SK-N-SH (cell line): Measurements from ENCODE around the gene DVL2. TPM values are rescaled to one million over a fixed set of nuclear protein-coding genes. Genes with fewer than 3 reads are reported as not detected.

Experiments
- CTCF ChIA-PET: fragments of 300-600, 350-600 bp; formaldehyde crosslinking; extraction: SDS; loops from one replicate; lab custom pipeline; 2021; lab: Yijun Ruan, JAX
- POLR2A ChIA-PET: fragments of 350-600 bp; sonication (Branson Sonifier 250); formaldehyde crosslinking; extraction: SDS; loops from one replicate; lab custom pipeline; 2020; ENCODE audit warnings: antibody characterized with exemption, inconsistent platforms; lab: Yijun Ruan, JAX
- DNase-seq: peaks from one replicate; pipeline ENCODE4 v3.0.0; 2012
- H2AFZ ChIP-seq: fragments of 200-600 bp; sonication (generic); 2 replicates; pipeline ENCODE4 v1.8.1; 2016; ENCODE audit warnings: antibody characterized with exemption, mild to moderate bottlenecking, low read depth
- H3F3A ChIP-seq: fragments of 200-600 bp; sonication (generic); replicated peaks from 2 replicates; pipeline ENCODE3; 2016; ENCODE audit warnings: antibody characterized with exemption, mild to moderate bottlenecking; ENCODE audit not compliant: insufficient read depth
- H3K27ac ChIP-seq, 2 experiments: fragments of 200-500 bp in 1 of 2; fragments of 200-600 bp in 1 of 2; sonication (Bioruptor generic) in 1 of 2; sonication (generic), shearing (Covaris generic) in 1 of 2; 2 replicates each; pipeline versions ENCODE4 v1.5.1 to v1.6.1; 2014 to 2016; ENCODE audit warnings: low read depth in 2 of 2, inconsistent platforms in 1 of 2, low read length in 1 of 2, mild to moderate bottlenecking in 1 of 2, mixed read lengths in 1 of 2
- H3K27me3 ChIP-seq: fragments of 200-600 bp; sonication (generic), shearing (Covaris generic); 2 replicates; pipeline ENCODE4 v1.6.1; 2016; ENCODE audit warnings: mixed run types; ENCODE audit not compliant: insufficient read depth
- H3K36me3 ChIP-seq, 2 experiments: fragments of 200-500 bp in 1 of 2; fragments of 200-600 bp in 1 of 2; sonication (Bioruptor generic) in 1 of 2; sonication (generic) in 1 of 2; replicated peaks in 1 of 2; 2 replicates each; pipeline versions ENCODE3 to v1.5.1; 2014 to 2016; ENCODE audit warnings: low read length in 1 of 2, mild to moderate bottlenecking in 1 of 2; ENCODE audit not compliant: insufficient read depth in 2 of 2, control insufficient read depth in 1 of 2
- H3K4me1 ChIP-seq, 2 experiments: fragments of 200-500 bp in 1 of 2; fragments of 200-600 bp in 1 of 2; sonication (Bioruptor generic) in 1 of 2; sonication (generic), shearing (Covaris generic) in 1 of 2; 2 replicates each; pipeline versions ENCODE4 v1.5.1 to v1.6.1; 2014 to 2016; ENCODE audit warnings: low read depth in 1 of 2, low read length in 1 of 2, mixed run types in 1 of 2; ENCODE audit not compliant: insufficient read depth in 2 of 2, control insufficient read depth in 1 of 2
- H3K4me2 ChIP-seq: fragments of 200-600 bp; sonication (generic), shearing (Covaris generic); 2 replicates; pipeline ENCODE4 v1.6.1; 2017; ENCODE audit warnings: mixed run types
- H3K4me3 ChIP-seq, 2 experiments: fragments of 200-500 bp in 1 of 2; fragments of 200-600 bp in 1 of 2; sonication (Bioruptor generic) in 1 of 2; sonication (generic), shearing (Covaris generic) in 1 of 2; 2 replicates each; pipeline versions ENCODE4 v1.5.1 to v1.8.1; 2014 to 2016; ENCODE audit warnings: low read depth in 2 of 2, inconsistent platforms in 1 of 2, low read length in 1 of 2, mild to moderate bottlenecking in 1 of 2, mixed read lengths in 1 of 2, moderate library complexity in 1 of 2
- H3K79me2 ChIP-seq: fragments of 200-600 bp; sonication (generic); 2 replicates; pipeline ENCODE4 v1.8.1; 2017; ENCODE audit warnings: mild to moderate bottlenecking; ENCODE audit not compliant: insufficient read depth
- H3K9ac ChIP-seq: fragments of 200-600 bp; sonication (generic); 2 replicates; pipeline ENCODE4 v1.6.1; 2017; ENCODE audit warnings: mixed run types
- H3K9me2 ChIP-seq: fragments of 200-600 bp; sonication (generic); 2 replicates; pipeline ENCODE4 v1.6.1; 2017; ENCODE audit warnings: mixed run types
- H3K9me3 ChIP-seq: fragments of 200-600 bp; sonication (generic); 2 replicates; pipeline ENCODE4 v1.6.1; 2017; ENCODE audit warnings: mixed run types, mild to moderate bottlenecking, moderate library complexity
- H4K20me1 ChIP-seq: fragments of 200-600 bp; sonication (generic); 2 replicates; pipeline ENCODE4 v1.6.1; 2017; ENCODE audit warnings: mild to moderate bottlenecking, mixed run types; ENCODE audit not compliant: insufficient read depth
- CHD2 ChIP-seq: fragments of 150-350 bp; IDR thresholded peaks from 2 replicates; pipeline ENCODE4 v1.6.1; 2018; ENCODE audit warnings: low read length; ENCODE audit not compliant: partially characterized antibody
- CTCF ChIP-seq: fragments of 200-600 bp; sonication (generic); IDR thresholded peaks from 2 replicates; pipeline ENCODE4 v1.6.1; 2017; ENCODE audit warnings: antibody characterized with exemption, mild to moderate bottlenecking, moderate library complexity
- EP300 ChIP-seq, 2 experiments: IDR thresholded peaks; 2 replicates each; pipeline versions ENCODE4 v1.4.0 to v1.6.1; 2012; ENCODE audit warnings: borderline replicate concordance in 1 of 2, low read depth in 1 of 2, low read length in 1 of 2
- GABPA ChIP-seq: IDR thresholded peaks from 2 replicates; pipeline ENCODE4 v1.4.0; 2012; ENCODE audit warnings: low read depth, mild to moderate bottlenecking
- IRF3 ChIP-seq: fragments of 150-350 bp; IDR thresholded peaks from 2 replicates; pipeline ENCODE4 v1.6.1; 2016; ENCODE audit warnings: mild to moderate bottlenecking, low read depth, low read length
- JUND ChIP-seq: IDR thresholded peaks from 2 replicates; pipeline ENCODE4 v1.4.0; 2012
- MAX ChIP-seq: IDR thresholded peaks from 2 replicates; pipeline ENCODE4 v1.4.0; 2012; ENCODE audit warnings: low read depth
- PBX3 ChIP-seq: IDR thresholded peaks from 2 replicates; pipeline ENCODE4; 2012
- RAD21 ChIP-seq: IDR thresholded peaks from 2 replicates; pipeline ENCODE4 v1.6.1; 2012; ENCODE audit warnings: mild to moderate bottlenecking, low read length
- RCOR1 ChIP-seq: fragments of 150-350 bp; IDR thresholded peaks from 2 replicates; pipeline ENCODE4 v1.6.1; 2017; ENCODE audit warnings: antibody characterized with exemption, low read length
- REST ChIP-seq: IDR thresholded peaks from 2 replicates; pipeline ENCODE4 v1.6.1; 2012; ENCODE audit warnings: mild to moderate bottlenecking, low read depth, low read length, moderate library complexity
- RFX5 ChIP-seq: IDR thresholded peaks from 2 replicates; pipeline ENCODE4 v1.6.1; 2012; ENCODE audit warnings: mild to moderate bottlenecking, improper control_type of control experiment, low read length
- SIN3A ChIP-seq: IDR thresholded peaks from 2 replicates; pipeline ENCODE4 v1.6.1; 2012; ENCODE audit warnings: low read depth, mild to moderate bottlenecking, low read length, moderate library complexity, borderline replicate concordance
- TAF1 ChIP-seq: IDR thresholded peaks from 2 replicates; pipeline ENCODE4 v1.6.1; 2012; ENCODE audit warnings: low read depth, mild to moderate bottlenecking, low read length, moderate library complexity, borderline replicate concordance
- TCF12 ChIP-seq: IDR thresholded peaks from 2 replicates; pipeline ENCODE4 v1.4.0; 2012
- YY1 ChIP-seq: IDR thresholded peaks from 2 replicates; pipeline ENCODE4 v1.4.0; 2012; ENCODE audit warnings: low read depth, mild to moderate bottlenecking
- WGBS: methylation state at CpG from one replicate; pipeline ENCODE4 v1.1.6; 2017; ENCODE audit warnings: low lambda C conversion rate; 5-methylcytosine and 5-hydroxymethylcytosine counted together
- polyA plus RNA-seq, 3 experiments: library from polyadenylated mRNA; depleted of rRNA; stranded (reverse); fragments of >200 nt; gene quantifications; 2 replicates each; pipeline ENCODE4 v1.2.3, GENCODE V29; 2012

The DVL2 gene
- polyA plus RNA-seq, 1 of the 3 experiments (the other 2 are of a cell fraction): 8.3 TPM

- TF ChIP-seq EP300 (IDR thresholded peaks at IDR 0.05; ENCODE audit: borderline replicate concordance in 1 of 2, low read depth in 1 of 2, low read length in 1 of 2): no peak
- no peak for TF ChIP-seq GABPA
- no peak for TF ChIP-seq SIN3A
- peak; percentile 85 for TF ChIP-seq CTCF
- no peak for TF ChIP-seq JUND
- TF ChIP-seq RCOR1: no peak
- no peak for TF ChIP-seq IRF3
- no peak for TF ChIP-seq TCF12
- no peak for TF ChIP-seq MAX
- no peak for TF ChIP-seq TAF1
- TF ChIP-seq, all 33 proteins: peak for 3
Observed at GRCh38 chr17:7177191-7177953, 56.9 kb downstream of the DVL2 start (continued).

GRCh38 chr17:7176841-7177190 lies 57.5 kb downstream of the DVL2 start:
- no peak overlapping the region for H3K27ac ChIP-seq
- H3F3A ChIP-seq: peaks cover 3% of the 10 kb centered on the region
- H4K20me1 ChIP-seq: no peaks in the 10 kb centered on the region
- H3K4me1 ChIP-seq: peaks cover 0 to 8% of the 10 kb centered on the region in 2 experiments; a peak in 1 of 4 replicates
- POLR2A ChIA-PET: interaction anchor here (0.6 to 1.5 kb wide), 4 partner anchors 11 to 227 kb away, joined by 3 to 5 read pairs (median 4); partner anchors contain the start of gene TMEM256
- peak overlapping the region in 1 of 2 experiments; percentile 38; a peak in 1 of 4 replicates for H3K4me3 ChIP-seq
- WGBS: 7% methylated on average over 15 of the region's 17 CpGs
- H3K27me3 ChIP-seq: no peaks in the 10 kb centered on the region
- peak overlapping the region; percentile 93 for H3K4me2 ChIP-seq
- H3K9me3 ChIP-seq: no peaks in the 10 kb centered on the region
- peak; percentile 55 for DNase-seq
- CTCF ChIA-PET: interaction anchor here (0.6 to 12.9 kb wide), 36 partner anchors 9 to 308 kb away, joined by 3 to 217 read pairs (median 8); partner anchors contain the start of genes ASGR2, CLEC10A, POLR2A and SLC16A11
- no peaks in the 10 kb centered on the region for H3K36me3 ChIP-seq
- no peaks in the 10 kb centered on the region for H3K9me2 ChIP-seq
- TF ChIP-seq PBX3 (no peak), RFX5 (no peak), REST (no peak), JUND (no peak), RAD21 (no peak), CHD2 (no peak), YY1 (no peak)
- no peak overlapping the region for H2AFZ ChIP-seq
- H3K79me2 ChIP-seq: no peaks in the 10 kb centered on the region
- no peak overlapping the region for H3K9ac ChIP-seq
